IPS-20b (cell line): ENCODE results near the gene RELL1.
"Not testable (repeated sequence)": the region's sequence is repeated elsewhere in the genome, so short reads cannot be mapped to it uniquely, and the experiment has no call there.

Experiments
- H3K27ac ChIP-seq: one replicate; pipeline ENCODE4 v1.5.1; 2013; ENCODE audit warnings: low read length
- H3K27me3 ChIP-seq: 2 replicates; pipeline ENCODE4 v1.6.1; 2013; ENCODE audit warnings: mild to moderate bottlenecking, low read length, inconsistent platforms; ENCODE audit not compliant: insufficient read depth
- H3K36me3 ChIP-seq: 2 replicates; pipeline ENCODE4 v1.6.1; 2013; ENCODE audit warnings: low read depth, mild to moderate bottlenecking, inconsistent platforms, low read length, moderate library complexity; ENCODE audit not compliant: insufficient read depth
- H3K4me1 ChIP-seq: 2 replicates; pipeline ENCODE4 v1.6.1; 2013; ENCODE audit warnings: mild to moderate bottlenecking, control low read depth, inconsistent platforms, low read length, moderate library complexity; ENCODE audit not compliant: insufficient read depth
- H3K4me3 ChIP-seq: 2 replicates; pipeline ENCODE4 v1.5.1; 2013; ENCODE audit warnings: mild to moderate bottlenecking, low read length, inconsistent platforms
- H3K9ac ChIP-seq: 2 replicates; pipeline ENCODE4 v1.6.1; 2013; ENCODE audit warnings: low read depth, mild to moderate bottlenecking, inconsistent platforms, low read length, moderate library complexity
- H3K9me3 ChIP-seq: 2 replicates; pipeline ENCODE4 v1.6.1; 2013; ENCODE audit warnings: mild to moderate bottlenecking, low read depth, low read length, inconsistent platforms; ENCODE audit not compliant: insufficient read depth

The RELL1 gene

DNA sequence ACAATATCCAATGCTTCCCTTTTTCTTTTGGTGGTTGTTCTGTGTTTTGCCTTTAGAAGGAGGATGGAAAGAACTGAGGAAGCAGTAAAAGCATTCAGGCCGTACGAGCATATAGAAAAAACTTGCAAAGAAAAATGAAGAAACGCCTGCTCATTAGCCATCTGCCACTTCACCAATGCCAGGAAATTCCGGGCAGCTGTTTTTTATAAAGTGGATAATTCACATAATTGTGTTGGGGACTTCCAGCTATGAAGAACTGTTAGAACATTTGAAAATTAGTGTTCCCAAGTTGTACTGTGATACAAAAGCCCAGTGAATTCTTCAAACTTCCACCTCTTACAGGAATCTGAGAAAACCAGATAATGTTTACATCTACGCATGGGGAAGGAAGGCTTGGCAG is 11.7 kb downstream of the RELL1 start:
- Histone ChIP-seq H3K36me3 (no peaks in the 10 kb centered on the region), H3K27ac (no peak overlapping the region), H3K9ac (no peak overlapping the region), H3K4me3 (no peak overlapping the region), H3K27me3 (no peaks in the 10 kb centered on the region), H3K4me1 (no peaks in the 10 kb centered on the region; the same call in 1 of the 2 replicates), H3K9me3 (no peaks in the 10 kb centered on the region)

GRCh38 chr4:37673538-37674192 is 12.5 kb downstream of the RELL1 start:
- Histone ChIP-seq H3K4me3 (no peak overlapping the region), H3K9ac (no peak overlapping the region), H3K27ac (no peak overlapping the region), H3K4me1 (no peaks in the 10 kb centered on the region; the same call in 1 of the 2 replicates), H3K36me3 (no peaks in the 10 kb centered on the region), H3K9me3 (no peaks in the 10 kb centered on the region), H3K27me3 (no peaks in the 10 kb centered on the region)

GRCh38 chr4:37671072-37671471 is 15.1 kb downstream of the RELL1 start:
- Histone ChIP-seq H3K9me3 (no peaks in the 10 kb centered on the region), H3K27me3 (peaks cover 4% of the 10 kb centered on the region; the same call in 1 of the 2 replicates), H3K36me3 (no peaks in the 10 kb centered on the region), H3K4me3 (no peak overlapping the region), H3K4me1 (no peaks in the 10 kb centered on the region; the same call in 1 of the 2 replicates), H3K9ac (no peak overlapping the region), H3K27ac (no peak overlapping the region)

DNA sequence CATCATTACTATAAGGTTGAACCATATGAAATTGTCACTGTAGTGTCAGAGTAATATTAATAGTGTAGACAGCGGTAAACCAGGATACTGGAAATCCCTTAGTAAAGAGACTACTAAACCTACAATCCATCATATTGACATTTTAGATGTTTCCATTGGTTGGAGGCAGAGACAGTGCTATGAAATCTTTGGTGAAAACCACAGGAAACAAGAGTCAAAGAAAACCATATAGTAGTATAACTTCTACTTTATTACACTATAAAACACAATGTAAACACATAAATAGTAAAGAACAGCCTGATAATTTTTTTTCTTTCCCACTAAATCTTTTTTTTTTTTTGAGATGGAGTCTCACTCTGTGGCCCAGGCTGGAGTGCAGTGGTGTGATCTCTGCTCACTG is 15.9 kb downstream of the RELL1 start:
- Histone ChIP-seq H3K27me3 (peaks cover 11% of the 10 kb centered on the region; the same call in 1 of the 2 replicates), H3K4me3 (no peak overlapping the region), H3K27ac (no peak overlapping the region), H3K9me3 (no peaks in the 10 kb centered on the region), H3K36me3 (no peaks in the 10 kb centered on the region), H3K4me1 (peaks cover 3% of the 10 kb centered on the region), H3K9ac (no peak overlapping the region)

- H3K4me3 ChIP-seq, H3K9ac ChIP-seq, H3K27ac ChIP-seq, H3K36me3 ChIP-seq, H3K9me3 ChIP-seq: not testable (repeated sequence)
- Histone ChIP-seq H3K4me1 (peaks cover 11% of the 10 kb centered on the region), H3K27me3 (peaks cover 11% of the 10 kb centered on the region; the same call in 1 of the 2 replicates)
Observed at GRCh38 chr4:37669124-37669523, 17.1 kb downstream of the RELL1 start.

- peaks cover 22% of the 10 kb centered on the region for H3K4me1 ChIP-seq
- no peak overlapping the region for H3K4me3 ChIP-seq
- peaks cover 11% of the 10 kb centered on the region; the same call in 1 of the 2 replicates for H3K27me3 ChIP-seq
- no peak overlapping the region for H3K9ac ChIP-seq
- no peaks in the 10 kb centered on the region for H3K9me3 ChIP-seq
- H3K27ac ChIP-seq, result no peak overlapping the region
- H3K36me3 ChIP-seq, result no peaks in the 10 kb centered on the region
Observed at GRCh38 chr4:37667197-37668100, 18.7 kb downstream of the RELL1 start.

GRCh38 chr4:37666625-37667071 is 19.5 kb downstream of the RELL1 start:
- no peak overlapping the region for H3K9ac ChIP-seq
- no peak overlapping the region for H3K4me3 ChIP-seq
- H3K27me3 ChIP-seq, result peaks cover 11% of the 10 kb centered on the region; the same call in 1 of the 2 replicates
- H3K36me3 ChIP-seq, result no peaks in the 10 kb centered on the region
- peaks cover 30% of the 10 kb centered on the region for H3K4me1 ChIP-seq
- H3K27ac ChIP-seq, result no peak overlapping the region
- no peaks in the 10 kb centered on the region for H3K9me3 ChIP-seq

DNA sequence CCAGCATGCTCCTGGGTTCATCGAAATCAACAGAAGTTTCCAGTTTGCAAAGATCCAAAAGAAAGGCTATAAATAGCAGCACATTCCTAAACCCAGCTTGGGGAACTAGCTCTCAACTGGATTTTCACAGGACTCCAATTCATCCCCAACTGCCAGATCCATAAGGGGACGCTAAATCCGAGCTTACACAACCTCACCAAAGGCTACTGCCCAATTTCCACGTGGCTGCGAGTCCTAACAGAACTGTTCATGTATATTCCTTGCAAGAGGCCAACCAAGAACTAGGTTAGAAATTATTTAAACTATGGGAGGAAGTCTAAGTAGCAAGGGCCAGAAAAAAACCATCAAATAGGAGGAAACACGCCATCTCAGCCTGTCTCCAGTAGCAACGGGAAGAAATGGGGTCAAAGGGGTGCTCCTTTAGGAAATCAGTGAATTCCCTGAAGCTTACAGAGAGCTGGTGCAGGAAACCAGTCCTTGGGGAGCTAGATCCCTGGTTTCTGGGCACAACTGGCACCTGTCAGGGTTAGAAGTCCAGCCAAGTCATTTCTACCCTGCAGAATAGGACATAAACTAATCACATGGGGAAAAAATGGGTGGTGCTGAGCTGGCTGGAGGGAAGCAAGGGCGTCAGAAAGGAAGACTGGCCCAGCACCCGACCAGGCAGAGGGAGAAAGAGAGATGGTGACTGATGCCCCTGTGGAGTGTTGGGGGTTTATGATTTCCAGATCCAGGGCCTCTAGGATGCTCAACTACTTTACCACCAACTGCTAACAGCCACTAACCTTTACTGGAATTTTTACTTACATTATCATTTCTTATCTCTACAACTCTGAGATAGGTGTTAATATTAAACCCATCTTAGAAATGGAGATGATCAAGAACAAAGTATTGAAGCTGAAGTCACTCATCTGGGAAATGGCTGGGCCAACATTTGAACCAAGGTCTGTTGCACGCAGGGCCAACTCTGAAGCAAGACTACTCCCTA is 20.5 kb downstream of the RELL1 start:
- no peaks in the 10 kb centered on the region for H3K9me3 ChIP-seq
- H3K27ac ChIP-seq, result no peak overlapping the region
- H3K4me1 ChIP-seq, result peaks cover 33% of the 10 kb centered on the region
- no peaks in the 10 kb centered on the region for H3K36me3 ChIP-seq
- peaks cover 11% of the 10 kb centered on the region; the same call in 1 of the 2 replicates for H3K27me3 ChIP-seq
- no peak overlapping the region for H3K4me3 ChIP-seq
- no peak overlapping the region for H3K9ac ChIP-seq

GRCh38 chr4:37664696-37665095 is 21.5 kb downstream of the RELL1 start:
- Histone ChIP-seq H3K27ac (no peak overlapping the region), H3K9ac (no peak overlapping the region), H3K9me3 (no peaks in the 10 kb centered on the region), H3K4me1 (peaks cover 33% of the 10 kb centered on the region), H3K27me3 (peaks cover 11% of the 10 kb centered on the region; the same call in 1 of the 2 replicates), H3K4me3 (no peak overlapping the region), H3K36me3 (no peaks in the 10 kb centered on the region)

GRCh38 chr4:37663552-37663951 is 22.6 kb downstream of the RELL1 start:
- Histone ChIP-seq H3K4me3 (no peak overlapping the region), H3K27ac (no peak overlapping the region), H3K36me3 (no peaks in the 10 kb centered on the region), H3K9me3 (no peaks in the 10 kb centered on the region), H3K9ac (no peak overlapping the region), H3K27me3 (peaks cover 11% of the 10 kb centered on the region; the same call in 1 of the 2 replicates), H3K4me1 (peaks cover 38% of the 10 kb centered on the region)

DNA sequence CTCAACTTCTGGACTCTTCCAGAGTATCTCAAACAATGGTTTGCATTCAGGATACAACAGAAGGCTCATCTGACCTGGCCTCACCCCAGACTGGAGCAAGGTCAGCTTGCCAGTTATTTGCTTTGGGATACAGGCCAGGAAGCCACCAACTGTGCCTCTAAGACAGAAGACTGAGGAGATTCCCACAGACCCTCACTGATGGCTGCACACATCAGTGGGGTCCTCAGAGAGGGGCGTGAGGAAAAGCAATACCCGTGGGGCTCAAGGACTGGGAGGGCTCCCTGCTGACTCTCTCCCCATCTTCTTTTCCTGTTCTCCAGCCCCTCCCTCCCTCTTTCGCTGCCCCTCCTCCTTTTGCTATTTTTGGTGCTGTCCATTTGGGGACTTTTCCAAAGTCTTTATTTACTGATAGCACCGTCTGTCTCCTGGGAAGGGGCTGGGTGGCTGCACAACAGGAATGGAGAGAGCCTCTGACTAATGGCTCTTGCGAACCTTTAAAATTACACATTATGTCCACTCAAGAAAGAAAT is 23.2 kb downstream of the RELL1 start:
- Histone ChIP-seq H3K36me3 (no peaks in the 10 kb centered on the region), H3K9ac (no peak overlapping the region), H3K4me3 (no peak overlapping the region; the same call in 1 of the 2 replicates), H3K9me3 (no peaks in the 10 kb centered on the region), H3K4me1 (peaks cover 38% of the 10 kb centered on the region), H3K27ac (no peak overlapping the region), H3K27me3 (peaks cover 11% of the 10 kb centered on the region; the same call in 1 of the 2 replicates)
